HepG2 (cell line): Measurements from ENCODE around the gene RABGAP1L. TPM values are rescaled to one million over a fixed set of nuclear protein-coding genes. Genes with fewer than 3 reads are reported as not detected.

Experiments used
- ATAC-seq: fragments of 200-7000 bp; cut with Tn5 transposase; 3 replicates; pipeline ENCODE4 v1.9.1; 2020; ENCODE audit warnings: mild to moderate bottlenecking, moderate library complexity
- BruUV-seq: library from RNA; stranded (reverse); fragments of 400-500 nt; replicated peaks from 2 replicates; lab custom pipeline; 2021; lab: Mats Ljungman, UMichigan
- CTCF ChIA-PET: fragments of 300-600 bp; formaldehyde crosslinking; extraction: SDS; loops from one replicate; lab custom pipeline; 2021; ENCODE audit warnings: low total read pairs, inconsistent platforms, low intra/inter-chr PET ratio; lab: Yijun Ruan, JAX
- POLR2A ChIA-PET: fragments of 350-600 bp; sonication (Branson Sonifier 250); formaldehyde crosslinking; loops from one replicate; lab custom pipeline; 2020; ENCODE audit warnings: antibody characterized with exemption, inconsistent platforms; lab: Yijun Ruan, JAX
- DNase-seq: peaks from one replicate; pipeline ENCODE4 v3.0.0-alpha.2; 2015; ENCODE audit warnings: low spot score
- FAIRE-seq: peaks from 3 replicates; lab custom pipeline; 2011; peaks lifted over from hg19 to GRCh38; lab: Jason Lieb, UNC
- H2AFZ ChIP-seq: one replicate; pipeline ENCODE4 v1.6.1; 2011; ENCODE audit warnings: low read length, inconsistent platforms
- H3K27ac ChIP-seq: fragments of 300-600 bp; 3 replicates; pipeline ENCODE4 v1.8.0; 2011; ENCODE audit warnings: mixed run types, mild to moderate bottlenecking, mixed read lengths, low read length, inconsistent platforms; ENCODE audit not compliant: insufficient read depth; ENCODE audit errors: extremely low read length
- H3K27me3 ChIP-seq, 2 experiments: fragments of 200-600 bp in 1 of 2; 2 replicates in 1 of 2; 3 replicates in 1 of 2; pipeline versions ENCODE4 v1.6.0 to v1.8.0; 2011; ENCODE audit warnings: low read length in 2 of 2, mild to moderate bottlenecking in 2 of 2, moderate library complexity in 2 of 2, inconsistent platforms in 1 of 2; ENCODE audit not compliant: insufficient read depth in 2 of 2, control insufficient read depth in 1 of 2
- H3K36me3 ChIP-seq, 2 experiments: fragments of 200-600 bp in 1 of 2; replicated peaks in 1 of 2; 2 replicates in 1 of 2; 3 replicates in 1 of 2; pipeline versions ENCODE4 v1.5.1 to v1.8.0; 2011; ENCODE audit warnings: low read length in 2 of 2, inconsistent platforms in 1 of 2; ENCODE audit not compliant: insufficient read depth in 2 of 2, control insufficient read depth in 1 of 2
- H3K4me1 ChIP-seq: 2 replicates; pipeline ENCODE4 v1.5.1; 2012; ENCODE audit warnings: low read length, inconsistent platforms; ENCODE audit not compliant: insufficient read depth
- H3K4me2 ChIP-seq: 2 replicates; pipeline ENCODE4 v1.6.0; 2011; ENCODE audit warnings: low read depth, low read length, inconsistent platforms
- H3K4me3 ChIP-seq, 3 experiments: fragments of 200-600 bp in 1 of 3; sonication (generic), shearing (Covaris generic) in 1 of 3; replicated peaks in 1 of 3; 2 replicates each; pipeline ENCODE4 v1.5.1; 2011 to 2016; ENCODE audit warnings: low read length in 3 of 3, inconsistent platforms in 2 of 3, low read depth in 2 of 3, mild to moderate bottlenecking in 2 of 3, control low read depth in 1 of 3, mixed read lengths in 1 of 3; ENCODE audit not compliant: insufficient read depth in 1 of 3
- H3K79me2 ChIP-seq: one replicate; pipeline ENCODE4 v1.6.1; 2011; ENCODE audit warnings: low read length, inconsistent platforms; ENCODE audit not compliant: insufficient read depth
- H3K9ac ChIP-seq: 2 replicates; pipeline ENCODE4 v1.6.0; 2011; ENCODE audit warnings: mild to moderate bottlenecking, low read depth, low read length, inconsistent platforms; ENCODE audit not compliant: insufficient read depth
- H3K9me3 ChIP-seq: 2 replicates; pipeline ENCODE4 v1.5.1; 2012; ENCODE audit warnings: mild to moderate bottlenecking, low read length
- H4K20me1 ChIP-seq: 2 replicates; pipeline ENCODE4 v1.6.0; 2011; ENCODE audit warnings: inconsistent platforms, mild to moderate bottlenecking, low read length, moderate library complexity; ENCODE audit not compliant: insufficient read depth
- ATM ChIP-seq: fragments of 450-650 bp; IDR thresholded peaks from 2 replicates; pipeline ENCODE4 v1.7.1; 2017; ENCODE audit warnings: mild to moderate bottlenecking, borderline replicate concordance
- HNRNPUL1 ChIP-seq: fragments of 200-400 bp; formaldehyde crosslinking; IDR thresholded peaks from 2 replicates; pipeline ENCODE4 v1.6.1; 2017; ENCODE audit warnings: low read depth, mild to moderate bottlenecking, low read length, moderate library complexity
- POLR2AphosphoS5 ChIP-seq: IDR thresholded peaks from 2 replicates; pipeline ENCODE4 v1.6.1; 2012; ENCODE audit warnings: low read depth, low read length
- ZNF180 ChIP-seq: sonication (generic); formaldehyde crosslinking; IDR thresholded peaks from 2 replicates; pipeline ENCODE4 v1.4.0; 2020; ENCODE audit warnings: low read depth, missing genetic modification reagents, borderline replicate concordance
- ZNF225 ChIP-seq: sonication (generic); formaldehyde crosslinking; IDR thresholded peaks from 2 replicates; pipeline ENCODE4 v1.4.0; 2020; ENCODE audit warnings: mild to moderate bottlenecking, missing genetic modification reagents
- ZNF674 ChIP-seq: sonication (generic); formaldehyde crosslinking; IDR thresholded peaks from 2 replicates; pipeline ENCODE4 v1.5.0; 2020; ENCODE audit warnings: low read depth, mild to moderate bottlenecking, missing genetic modification reagents
- ZNF709 ChIP-seq: sonication (generic); formaldehyde crosslinking; IDR thresholded peaks from 2 replicates; pipeline ENCODE4 v1.5.0; 2020; ENCODE audit warnings: mild to moderate bottlenecking, missing genetic modification reagents
- WGBS: methylation state at CpG from one replicate; pipeline ENCODE4 v1.1.6; 2017; ENCODE audit warnings: low lambda C conversion rate; 5-methylcytosine and 5-hydroxymethylcytosine counted together
- in situ Hi-C: cut with HindIII; loops from 2 replicates; pipeline ENCODE4 v1.10.0; 2017; ENCODE audit warnings: low pct_unique_long_range_greater_than_20kb; ENCODE audit not compliant: extremely low pct_ligation_motif_present
- intact Hi-C: fragments of 100-400 bp; cut with micrococcal nuclease; formaldehyde crosslinking; loops from one replicate; pipeline ENCODE4 v1.10.0; 2022; ENCODE audit not compliant: unreplicated experiment
- polyA plus RNA-seq, 8 experiments: library from polyadenylated mRNA; depleted of rRNA in 3 of 8; stranded (reverse) in 7 of 8; unstranded in 1 of 8; fragments of >200 nt; fragmentation: Illumina TruSeq in 4 of 8; extraction: Trizol in 4 of 8; gene quantifications; 2 replicates each; pipeline versions ENCODE4 v1.2.1 to v1.2.3, GENCODE V29; 2011 to 2016; ENCODE audit warnings: low read depth in 4 of 8, missing spikeins in 1 of 8, mixed read lengths in 1 of 8; ENCODE audit not compliant: insufficient read depth in 1 of 8
- total RNA-seq, 5 experiments: library from RNA; depleted of rRNA; stranded (reverse); fragments of >200 nt; fragmentation: Illumina TruSeq; extraction: Trizol; gene quantifications; 2 replicates each; pipeline ENCODE4 v1.2.3, GENCODE V29; 2016; ENCODE audit warnings: low read depth in 1 of 5

Gene RABGAP1L
- total and polyA plus RNA-seq, 2 of the 13 experiments (the other 11 are each of a cell fraction or from before 2014, with no cell fraction given): 7.9 to 22.6 TPM

DNA sequence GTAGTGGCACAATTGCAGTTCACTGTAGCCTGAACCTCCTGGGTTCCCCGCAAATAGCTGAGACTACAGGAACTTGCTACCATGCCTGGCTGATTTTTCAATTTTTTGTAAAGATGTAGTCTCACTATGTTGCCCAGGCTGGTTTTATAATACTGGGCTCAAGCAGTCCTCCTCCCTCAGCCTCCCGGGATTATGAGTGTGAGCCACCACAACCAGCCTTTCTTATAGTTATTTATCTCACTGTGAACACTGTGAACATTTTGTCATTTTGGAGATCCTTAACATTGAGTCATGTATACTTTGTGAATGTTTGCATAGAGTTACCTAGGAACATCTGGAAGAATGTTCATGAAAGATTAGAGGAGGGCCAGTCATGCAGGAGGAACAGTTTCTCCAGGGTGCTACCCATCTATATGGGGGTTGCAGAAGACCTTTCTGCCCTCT, 713.3 kb downstream of the RABGAP1L start:
- Histone ChIP-seq H3K27ac (no peak overlapping the region), H3K9me3 (no peaks in the 10 kb centered on the region), H3K79me2 (no peaks in the 10 kb centered on the region), H3K27me3 (no peaks in the 10 kb centered on the region), H3K4me3 (no peak overlapping the region), H2AFZ (no peak overlapping the region), H3K36me3 (no peaks in the 10 kb centered on the region), H3K4me2 (no peak overlapping the region), H4K20me1 (no peaks in the 10 kb centered on the region), H3K4me1 (0 out of 2 replicates have a peak, but pooled peaks cover 7% of the 10 kb centered on the region), H3K9ac (no peak overlapping the region)
- FAIRE-seq (no peak), DNase-seq (no peak), ATAC-seq (no peak)
- no TSS peak for BruUV-seq
- ChIA-PET CTCF (no interaction called here), POLR2A (no interaction called here)
- intact Hi-C loops (no loop called here), in situ Hi-C loops (no loop called here)
- WGBS: 97% methylated on average over 2 of the region's 2 CpGs
- no peak for TF ChIP-seq HNRNPUL1

GRCh38 chr1:174874331-174875053, 715.2 kb downstream of the RABGAP1L start:
- Histone ChIP-seq H3K27ac (no peak overlapping the region), H3K79me2 (no peaks in the 10 kb centered on the region), H3K36me3 (no peaks in the 10 kb centered on the region), H3K4me3 (no peak overlapping the region), H4K20me1 (no peaks in the 10 kb centered on the region), H2AFZ (no peak overlapping the region), H3K9me3 (no peaks in the 10 kb centered on the region), H3K9ac (no peak overlapping the region), H3K4me1 (0 out of 2 replicates have a peak, but pooled peaks cover 7% of the 10 kb centered on the region), H3K27me3 (no peaks in the 10 kb centered on the region), H3K4me2 (no peak overlapping the region)
- FAIRE-seq (no peak), DNase-seq (no peak), ATAC-seq (no peak)
- ChIA-PET CTCF (no interaction called here), POLR2A (interaction anchor here (1.1 kb wide), 1 partner anchor 125 kb away, joined by 3 read pairs; no protein-coding TSS in a partner anchor)
- WGBS: 94% methylated on average over 11 of the region's 11 CpGs
- no TSS peak for BruUV-seq
- in situ Hi-C loops: no loop called here
- TF ChIP-seq ATM (no peak), ZNF225 (CRISPR knock-in tag) (no peak), ZNF180 (CRISPR knock-in tag) (no peak), ZNF674 (no peak), POLR2AphosphoS5 (no peak), ZNF709 (CRISPR knock-in tag) (no peak)
- intact Hi-C loops: no loop called here
